Upper lobe of right lung (tissue), 1 donor: ENCODE measurements around the gene CHSY3. TPM values are rescaled to one million over a fixed set of nuclear protein-coding genes. Genes with fewer than 3 reads are reported as not detected.

Experiments
- ATAC-seq: fragments of 200-7000 bp; cut with Tn5 transposase; one replicate; pipeline ENCODE4 v1.9.1; 2020; ENCODE audit warnings: mild to moderate bottlenecking, moderate library complexity
- DNase-seq: peaks from one replicate; pipeline ENCODE4 v3.0.0-alpha.2; 2020
- H3K27ac ChIP-seq: fragments of 200-600 bp; one replicate; pipeline ENCODE4 v1.8.0; 2022
- H3K27me3 ChIP-seq: fragments of 200-600 bp; one replicate; pipeline ENCODE4 v1.8.0; 2022; ENCODE audit warnings: mild to moderate bottlenecking
- H3K36me3 ChIP-seq: fragments of 200-600 bp; one replicate; pipeline ENCODE4 v1.8.0; 2022
- H3K4me1 ChIP-seq: fragments of 200-600 bp; one replicate; pipeline ENCODE4 v1.8.0; 2022
- H3K4me3 ChIP-seq: fragments of 200-600 bp; one replicate; pipeline ENCODE4 v1.8.0; 2022; ENCODE audit warnings: mild to moderate bottlenecking
- H3K9me3 ChIP-seq: fragments of 200-600 bp; one replicate; pipeline ENCODE4 v1.8.0; 2022
- CTCF ChIP-seq: fragments of 200-600 bp; IDR thresholded peaks from one replicate; pipeline ENCODE4 v1.8.0; 2022; ENCODE audit warnings: antibody characterized with exemption
- intact Hi-C: fragments of 100-400 bp; cut with DNase I; formaldehyde crosslinking; loops from one replicate; pipeline ENCODE4 v1.11.0; 2022
- total RNA-seq: library from RNA; stranded (reverse); fragmentation: NEBNext Ultra II Directional; extraction: Animal tissue kit (Norgen Biotek cat#: 25700); gene quantifications from one replicate; pipeline ENCODE4 v1.2.1, GENCODE V29; 2021
- donor health status: DM: no; HTN: yes; CAD: no; lungs with severe emphysema.

The CHSY3 gene
- total RNA-seq, 1 donor from 2014 or later = 5.7 TPM

- ATAC-seq (no peak), DNase-seq (peak; percentile 47)
- H3K4me3 ChIP-seq = peak overlapping the region; percentile 67
- intact Hi-C loops = no loop called here
- H3K9me3 ChIP-seq = no peaks in the 10 kb centered on the region
- H3K4me1 ChIP-seq = peaks cover 18% of the 10 kb centered on the region
- TF ChIP-seq CTCF = no peak
- H3K27ac ChIP-seq = no peak overlapping the region
- no peaks in the 10 kb centered on the region for H3K36me3 ChIP-seq
- peaks cover 3% of the 10 kb centered on the region for H3K27me3 ChIP-seq
These were observed 2.1 kb downstream of the CHSY3 start for GRCh38 chr5:129906177-129906887.

- Histone ChIP-seq H3K4me3 (no peak overlapping the region), H3K4me1 (peaks cover 18% of the 10 kb centered on the region), H3K9me3 (no peaks in the 10 kb centered on the region), H3K36me3 (no peaks in the 10 kb centered on the region), H3K27me3 (peaks cover 3% of the 10 kb centered on the region), H3K27ac (no peak overlapping the region)
- no peak for TF ChIP-seq CTCF
- DNase-seq = no peak
- ATAC-seq = no peak
- intact Hi-C loops = no loop called here
These were observed 5.0 kb downstream of the CHSY3 start for GRCh38 chr5:129909225-129909624.

- TF ChIP-seq CTCF = no peak
- ATAC-seq = no peak
- no peaks in the 10 kb centered on the region for H3K27me3 ChIP-seq
- DNase-seq = no peak
- H3K36me3 ChIP-seq = no peaks in the 10 kb centered on the region
- H3K4me3 ChIP-seq = no peak overlapping the region
- intact Hi-C loops = no loop called here
- no peaks in the 10 kb centered on the region for H3K9me3 ChIP-seq
- H3K4me1 ChIP-seq = no peaks in the 10 kb centered on the region
- H3K27ac ChIP-seq = no peak overlapping the region
These were observed 8.5 kb downstream of the CHSY3 start for GRCh38 chr5:129912601-129913255.

- no peaks in the 10 kb centered on the region for H3K36me3 ChIP-seq
- no peak for DNase-seq
- H3K4me3 ChIP-seq = no peak overlapping the region
- TF ChIP-seq CTCF = no peak
- H3K27me3 ChIP-seq = no peaks in the 10 kb centered on the region
- ATAC-seq = no peak
- no peaks in the 10 kb centered on the region for H3K9me3 ChIP-seq
- H3K4me1 ChIP-seq = no peaks in the 10 kb centered on the region
- no peak overlapping the region for H3K27ac ChIP-seq
- intact Hi-C loops = no loop called here
These were observed 11.2 kb downstream of the CHSY3 start for GRCh38 chr5:129915415-129915814.

GRCh38 chr5:129917224-129917623 lies 13.0 kb downstream of the CHSY3 start:
- no peak for TF ChIP-seq CTCF
- Histone ChIP-seq H3K4me3 (no peak overlapping the region), H3K36me3 (no peaks in the 10 kb centered on the region), H3K27me3 (no peaks in the 10 kb centered on the region), H3K4me1 (no peaks in the 10 kb centered on the region), H3K27ac (no peak overlapping the region), H3K9me3 (no peaks in the 10 kb centered on the region)
- intact Hi-C loops = no loop called here
- no peak for DNase-seq
- no peak for ATAC-seq
